ENCODE results near the gene ITGA1. TPM values are rescaled to one million over a fixed set of nuclear protein-coding genes. Genes with fewer than 3 reads are reported as not detected.

The ITGA1 gene
- total and polyA plus RNA-seq, 9 donors: 4.9 to 41.2 (median 14.7) TPM

DNA sequence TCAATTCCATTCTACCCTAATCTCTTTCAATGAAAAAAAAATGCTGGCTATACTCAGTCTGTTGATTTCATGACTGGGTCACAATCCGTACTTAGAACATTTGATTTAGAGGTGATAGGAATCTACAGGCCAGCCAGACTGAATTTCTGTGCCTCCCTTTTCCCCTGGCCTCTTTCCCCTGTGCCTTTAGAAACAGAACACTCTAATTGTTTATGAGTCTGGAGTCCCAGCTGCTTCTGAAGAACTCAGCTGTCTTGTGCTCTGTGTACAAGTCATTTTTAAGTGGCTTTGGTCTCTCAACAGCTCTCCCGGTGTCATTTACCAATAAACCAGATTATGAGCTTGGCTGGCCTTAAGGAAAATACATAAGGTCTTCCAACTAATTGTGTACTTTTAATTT lies 107.4 kb downstream of the ITGA1 start:
- H3K27me3 ChIP-seq: no peaks in the 10 kb centered on the region
- TF ChIP-seq, protein P1, sequence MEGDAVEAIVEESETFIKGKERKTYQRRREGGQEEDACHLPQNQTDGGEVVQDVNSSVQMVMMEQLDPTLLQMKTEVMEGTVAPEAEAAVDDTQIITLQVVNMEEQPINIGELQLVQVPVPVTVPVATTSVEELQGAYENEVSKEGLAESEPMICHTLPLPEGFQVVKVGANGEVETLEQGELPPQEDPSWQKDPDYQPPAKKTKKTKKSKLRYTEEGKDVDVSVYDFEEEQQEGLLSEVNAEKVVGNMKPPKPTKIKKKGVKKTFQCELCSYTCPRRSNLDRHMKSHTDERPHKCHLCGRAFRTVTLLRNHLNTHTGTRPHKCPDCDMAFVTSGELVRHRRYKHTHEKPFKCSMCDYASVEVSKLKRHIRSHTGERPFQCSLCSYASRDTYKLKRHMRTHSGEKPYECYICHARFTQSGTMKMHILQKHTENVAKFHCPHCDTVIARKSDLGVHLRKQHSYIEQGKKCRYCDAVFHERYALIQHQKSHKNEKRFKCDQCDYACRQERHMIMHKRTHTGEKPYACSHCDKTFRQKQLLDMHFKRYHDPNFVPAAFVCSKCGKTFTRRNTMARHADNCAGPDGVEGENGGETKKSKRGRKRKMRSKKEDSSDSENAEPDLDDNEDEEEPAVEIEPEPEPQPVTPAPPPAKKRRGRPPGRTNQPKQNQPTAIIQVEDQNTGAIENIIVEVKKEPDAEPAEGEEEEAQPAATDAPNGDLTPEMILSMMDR (IDR thresholded peaks at IDR 0.05): no peak
- no peak for TF ChIP-seq EP300 (IDR thresholded peaks at IDR 0.05)
- no peak for TF ChIP-seq POLR2A (IDR thresholded peaks at IDR 0.05)
- no peaks in the 10 kb centered on the region for H3K36me3 ChIP-seq
- WGBS, 3 donors: 41 to 44% (median 44%) methylated on average over 2 of the region's 2 CpGs
- no peaks in the 10 kb centered on the region for H3K9me3 ChIP-seq
- H3K4me3 ChIP-seq: no peak overlapping the region
- H3K4me1 ChIP-seq (ENCODE audit: insufficient read depth): no peaks in the 10 kb centered on the region
- intact Hi-C loops (cut with DNase I): no loop called here
- DNase-seq: no peak
- H3K27ac ChIP-seq: no peak overlapping the region

DNA sequence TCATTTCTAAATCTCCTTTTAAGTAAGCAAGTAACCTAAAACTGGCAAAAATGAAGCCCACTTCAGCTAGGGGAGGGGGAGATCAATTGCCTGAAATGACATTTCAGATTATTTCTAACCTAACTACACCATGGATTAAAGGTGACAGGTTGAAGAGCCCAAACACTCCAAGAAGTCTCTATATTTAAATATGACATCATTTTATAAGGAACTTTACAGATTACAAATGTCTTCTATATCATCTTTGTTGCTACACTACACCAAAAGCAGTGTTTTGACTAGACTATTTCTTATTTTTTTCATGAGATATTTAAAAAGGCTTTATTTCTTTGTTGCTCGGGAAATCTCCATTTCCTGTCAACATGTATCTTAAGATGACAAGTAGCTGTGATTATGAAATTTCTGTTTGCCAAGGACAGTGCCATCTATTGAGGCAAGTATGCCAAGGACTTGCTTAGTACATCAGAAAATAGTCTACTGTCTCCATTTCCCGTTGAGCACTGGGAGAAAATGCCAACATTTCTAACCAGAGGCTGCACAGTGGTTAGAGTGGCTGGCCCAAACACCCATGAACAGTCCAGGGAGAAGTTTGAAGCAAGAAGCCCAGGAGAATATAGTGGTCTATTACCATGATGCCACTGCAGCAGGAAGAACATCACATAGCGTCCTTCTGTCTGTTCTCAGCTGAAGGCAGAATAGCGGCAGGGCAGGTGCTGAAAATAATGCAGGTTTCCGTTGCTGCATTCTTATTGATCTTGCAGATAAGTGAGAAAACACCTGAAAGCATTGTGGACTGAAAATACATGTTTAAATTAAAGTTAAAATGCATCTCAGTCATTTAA lies 108.1 kb downstream of the ITGA1 start:
- Histone ChIP-seq H3K4me1 (ENCODE audit: insufficient read depth) (no peaks in the 10 kb centered on the region), H3K27me3 (no peaks in the 10 kb centered on the region), H3K36me3 (no peaks in the 10 kb centered on the region), H3K4me3 (no peak overlapping the region), H3K9me3 (no peaks in the 10 kb centered on the region), H3K27ac (no peak overlapping the region)
- intact Hi-C loops (cut with DNase I): no loop called here
- no peak for DNase-seq
- WGBS, 3 donors: 72 to 77% (median 75%) methylated on average over 5 of the region's 5 CpGs
- TF ChIP-seq, protein P1 (IDR thresholded peaks at IDR 0.05): no peak
- TF ChIP-seq POLR2A (IDR thresholded peaks at IDR 0.05): no peak
- no peak for TF ChIP-seq EP300 (IDR thresholded peaks at IDR 0.05)

DNA sequence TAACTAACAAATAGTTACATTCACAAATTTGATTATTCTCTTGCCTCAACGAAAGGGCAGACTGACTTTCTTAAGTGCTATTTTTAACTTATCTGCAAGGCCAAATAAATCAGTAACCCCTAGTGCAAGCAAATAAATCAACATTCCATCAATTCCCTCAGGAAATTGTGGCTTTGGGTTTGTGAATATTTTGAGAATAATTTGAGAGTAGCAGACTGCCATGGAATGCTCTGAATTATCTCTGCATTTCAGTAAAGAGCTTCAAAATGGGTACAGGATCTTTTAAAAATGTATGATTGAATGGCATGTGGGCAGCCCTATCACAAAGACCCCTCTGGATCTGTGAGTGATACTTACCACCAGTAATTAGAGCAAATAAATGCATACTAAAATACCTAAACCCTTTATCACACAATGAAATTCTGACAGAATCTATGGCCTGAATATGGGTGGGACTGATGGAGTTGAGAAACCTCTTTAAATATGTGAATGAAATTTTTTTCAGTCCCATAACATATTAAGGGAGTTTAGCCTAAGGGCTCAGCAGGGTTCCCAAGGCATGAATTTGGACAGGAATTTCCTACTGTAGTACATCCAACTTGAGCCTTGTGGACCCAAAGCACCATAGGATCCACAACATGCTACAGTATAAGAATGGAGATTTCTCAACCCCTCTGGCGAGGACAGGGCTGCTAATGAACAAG lies 109.0 kb downstream of the ITGA1 start:
- Histone ChIP-seq H3K27me3 (no peaks in the 10 kb centered on the region), H3K4me3 (no peak overlapping the region), H3K36me3 (no peaks in the 10 kb centered on the region), H3K9me3 (no peaks in the 10 kb centered on the region), H3K27ac (no peak overlapping the region), H3K4me1 (ENCODE audit: insufficient read depth) (no peaks in the 10 kb centered on the region)
- TF ChIP-seq EP300 (IDR thresholded peaks at IDR 0.05): no peak
- no peak for TF ChIP-seq POLR2A (IDR thresholded peaks at IDR 0.05)
- TF ChIP-seq, protein P1 (IDR thresholded peaks at IDR 0.05): no peak
- DNase-seq: no peak
- intact Hi-C loops (cut with DNase I): no loop called here
- 53 to 65% (median 55%) methylated on average over 2 of the region's 2 CpGs for WGBS, 3 donors

DNA sequence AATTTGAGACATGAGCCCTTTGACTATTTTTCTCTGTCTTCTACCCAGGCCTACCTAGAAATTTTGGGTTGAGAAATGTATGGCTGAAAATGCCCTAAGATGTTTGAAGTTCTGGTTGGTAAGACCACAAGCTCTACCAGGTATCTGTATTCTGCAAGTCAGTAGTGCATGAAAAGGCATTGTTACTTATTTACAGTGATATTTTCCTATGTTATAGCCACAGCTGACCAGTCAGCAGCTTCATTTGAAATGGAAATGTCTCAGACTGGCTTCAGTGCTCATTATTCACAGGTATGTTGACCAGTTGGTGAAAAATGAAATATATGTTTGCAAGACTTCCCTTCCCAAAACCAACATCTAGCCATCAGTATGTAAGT lies 109.5 kb downstream of the ITGA1 start:
- Histone ChIP-seq H3K4me3 (no peak overlapping the region), H3K27me3 (no peaks in the 10 kb centered on the region), H3K9me3 (no peaks in the 10 kb centered on the region), H3K4me1 (ENCODE audit: insufficient read depth) (no peaks in the 10 kb centered on the region), H3K36me3 (no peaks in the 10 kb centered on the region), H3K27ac (no peak overlapping the region)
- DNase-seq: no peak
- intact Hi-C loops (cut with DNase I): no loop called here
- no peak for TF ChIP-seq EP300 (IDR thresholded peaks at IDR 0.05)
- TF ChIP-seq, protein P1 (IDR thresholded peaks at IDR 0.05): no peak
- no peak for TF ChIP-seq POLR2A (IDR thresholded peaks at IDR 0.05)
